RWPE2 (cell line): ENCODE results near the gene GLB1L.

ENCODE experiments used
- ATAC-seq: fragments of 200-7000 bp; cut with Tn5 transposase; 3 replicates; pipeline ENCODE4 v1.9.1; 2021; ENCODE audit warnings: low read depth
- DNase-seq: peaks from one replicate; pipeline ENCODE4 v3.0.0-alpha.2; 2020; ENCODE audit warnings: low spot score
- H3K27ac ChIP-seq: fragments of 450-650 bp; 2 replicates; pipeline ENCODE4 v1.5.1; 2017; ENCODE audit warnings: mild to moderate bottlenecking; ENCODE audit not compliant: poor library complexity, severe bottlenecking
- H3K27me3 ChIP-seq: fragments of 250-450 bp; sonication (Bioruptor Pico); 2 replicates; pipeline ENCODE4 v1.5.1; 2021; ENCODE audit warnings: mild to moderate bottlenecking, moderate library complexity; ENCODE audit not compliant: insufficient read depth, poor library complexity, severe bottlenecking
- H3K36me3 ChIP-seq: fragments of 250-450 bp; sonication (Bioruptor Pico); 2 replicates; pipeline ENCODE4 v1.5.1; 2020; ENCODE audit warnings: low read depth, mild to moderate bottlenecking, moderate library complexity
- H3K4me1 ChIP-seq: fragments of 250-450 bp; sonication (Bioruptor Pico); 2 replicates; pipeline ENCODE4 v1.5.1; 2021; ENCODE audit warnings: mild to moderate bottlenecking, moderate library complexity; ENCODE audit not compliant: insufficient read depth, poor library complexity, severe bottlenecking
- H3K4me3 ChIP-seq: fragments of 250-450 bp; sonication (Bioruptor Pico); 2 replicates; pipeline ENCODE4 v1.5.1; 2021; ENCODE audit warnings: mild to moderate bottlenecking, moderate library complexity; ENCODE audit not compliant: severe bottlenecking
- H3K9me3 ChIP-seq: fragments of 250-450 bp; sonication (Bioruptor Pico); 2 replicates; pipeline ENCODE4 v1.5.1; 2021; ENCODE audit warnings: mild to moderate bottlenecking, moderate library complexity; ENCODE audit not compliant: severe bottlenecking
- TF ChIP-seq, protein P1 (sequence below): fragments of 450-650 bp; IDR thresholded peaks from one replicate; pipeline ENCODE4 v1.5.1; 2017; ENCODE audit warnings: mild to moderate bottlenecking, moderate library complexity; ENCODE audit not compliant: poor library complexity, severe bottlenecking

Gene GLB1L

DNA sequence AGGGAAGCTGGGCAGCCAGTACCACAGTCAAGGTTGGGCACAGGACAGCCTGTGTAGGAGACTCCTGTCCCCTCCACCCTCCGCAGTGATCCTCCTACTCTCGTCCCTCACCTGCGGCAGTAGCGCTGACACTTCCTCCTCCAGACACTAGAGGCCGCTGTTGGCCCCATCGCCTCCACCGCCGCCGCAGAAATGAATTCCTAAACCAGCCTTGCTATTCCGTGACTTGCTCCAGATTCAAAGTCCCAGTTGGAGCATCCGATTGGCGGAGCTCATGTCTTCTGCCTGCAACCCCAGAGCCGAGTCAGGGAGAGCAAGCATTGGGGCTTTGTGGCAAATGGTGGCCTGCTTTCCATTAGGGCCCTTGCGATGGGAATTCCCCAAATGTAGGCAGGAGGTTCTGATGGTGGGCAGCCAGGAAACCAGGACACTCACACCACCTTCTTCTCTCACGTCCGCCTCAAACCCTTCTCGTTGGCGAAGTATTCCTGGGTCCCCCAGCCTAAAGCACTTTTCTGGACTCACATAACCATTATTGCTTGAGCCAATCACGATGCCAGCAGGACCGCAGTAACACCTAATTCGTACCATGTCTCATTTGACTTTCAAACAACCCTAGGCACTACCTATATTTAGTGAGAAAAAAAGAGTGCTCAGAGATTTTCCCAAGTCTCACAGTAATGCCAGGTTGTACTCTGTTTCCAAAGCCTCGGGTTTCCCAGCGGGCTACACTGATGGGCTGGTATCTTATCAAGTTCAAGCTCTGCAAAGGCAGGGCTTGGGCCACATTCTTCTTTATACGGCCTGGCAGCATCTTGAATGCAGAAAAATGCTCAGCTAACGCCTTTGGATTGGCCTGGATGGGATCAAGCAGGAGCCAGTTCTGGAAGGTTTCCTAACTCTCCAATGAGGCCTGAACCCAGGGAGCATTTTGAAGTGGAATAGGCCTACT lies 32.7 kb upstream of the GLB1L start:
- TF ChIP-seq, protein P1, sequence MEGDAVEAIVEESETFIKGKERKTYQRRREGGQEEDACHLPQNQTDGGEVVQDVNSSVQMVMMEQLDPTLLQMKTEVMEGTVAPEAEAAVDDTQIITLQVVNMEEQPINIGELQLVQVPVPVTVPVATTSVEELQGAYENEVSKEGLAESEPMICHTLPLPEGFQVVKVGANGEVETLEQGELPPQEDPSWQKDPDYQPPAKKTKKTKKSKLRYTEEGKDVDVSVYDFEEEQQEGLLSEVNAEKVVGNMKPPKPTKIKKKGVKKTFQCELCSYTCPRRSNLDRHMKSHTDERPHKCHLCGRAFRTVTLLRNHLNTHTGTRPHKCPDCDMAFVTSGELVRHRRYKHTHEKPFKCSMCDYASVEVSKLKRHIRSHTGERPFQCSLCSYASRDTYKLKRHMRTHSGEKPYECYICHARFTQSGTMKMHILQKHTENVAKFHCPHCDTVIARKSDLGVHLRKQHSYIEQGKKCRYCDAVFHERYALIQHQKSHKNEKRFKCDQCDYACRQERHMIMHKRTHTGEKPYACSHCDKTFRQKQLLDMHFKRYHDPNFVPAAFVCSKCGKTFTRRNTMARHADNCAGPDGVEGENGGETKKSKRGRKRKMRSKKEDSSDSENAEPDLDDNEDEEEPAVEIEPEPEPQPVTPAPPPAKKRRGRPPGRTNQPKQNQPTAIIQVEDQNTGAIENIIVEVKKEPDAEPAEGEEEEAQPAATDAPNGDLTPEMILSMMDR, result peak; percentile 97
- Histone ChIP-seq H3K4me1 (peaks cover 47% of the 10 kb centered on the region), H3K27me3 (no peaks in the 10 kb centered on the region), H3K27ac (peak overlapping the region; percentile 100), H3K4me3 (no peak overlapping the region), H3K36me3 (peaks cover 22% of the 10 kb centered on the region), H3K9me3 (no peaks in the 10 kb centered on the region)
- no peak for DNase-seq
- ATAC-seq, result peak; percentile 5; the same call in 1 of the 3 replicates

DNA sequence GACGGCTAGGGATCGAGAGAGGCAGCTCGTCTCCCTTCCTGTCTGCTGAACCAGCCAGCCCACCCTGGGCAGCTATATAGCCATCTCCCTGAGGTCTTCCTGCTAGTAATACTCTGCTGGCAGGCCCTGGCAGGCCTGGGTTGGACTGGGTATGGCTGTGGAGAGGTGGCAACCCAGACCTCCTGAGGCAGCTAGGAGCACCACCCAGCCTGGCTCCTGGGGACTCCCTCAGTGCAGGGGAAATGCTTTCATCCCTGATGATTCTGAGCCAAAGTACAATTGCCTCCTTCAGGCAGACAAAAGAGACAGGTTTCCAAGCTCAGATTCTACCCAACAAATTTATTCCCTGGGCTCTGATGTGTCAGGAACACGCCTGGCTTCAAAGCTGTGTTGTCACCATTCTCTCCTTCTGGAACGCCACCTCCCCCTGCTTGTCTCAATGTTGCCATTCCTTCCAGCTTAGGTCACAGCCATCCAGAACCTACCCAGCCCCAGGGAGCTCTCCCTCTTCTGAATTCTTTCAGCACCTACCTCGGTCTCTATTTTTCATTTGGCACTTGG lies 29.2 kb upstream of the GLB1L start:
- ATAC-seq (peak; percentile 48), DNase-seq (no peak)
- Histone ChIP-seq H3K4me1 (peaks cover 53% of the 10 kb centered on the region), H3K27me3 (no peaks in the 10 kb centered on the region), H3K4me3 (no peak overlapping the region), H3K27ac (peak overlapping the region; percentile 100), H3K36me3 (no peaks in the 10 kb centered on the region), H3K9me3 (no peaks in the 10 kb centered on the region)
- TF ChIP-seq, protein P1, result peak; percentile 8

DNA sequence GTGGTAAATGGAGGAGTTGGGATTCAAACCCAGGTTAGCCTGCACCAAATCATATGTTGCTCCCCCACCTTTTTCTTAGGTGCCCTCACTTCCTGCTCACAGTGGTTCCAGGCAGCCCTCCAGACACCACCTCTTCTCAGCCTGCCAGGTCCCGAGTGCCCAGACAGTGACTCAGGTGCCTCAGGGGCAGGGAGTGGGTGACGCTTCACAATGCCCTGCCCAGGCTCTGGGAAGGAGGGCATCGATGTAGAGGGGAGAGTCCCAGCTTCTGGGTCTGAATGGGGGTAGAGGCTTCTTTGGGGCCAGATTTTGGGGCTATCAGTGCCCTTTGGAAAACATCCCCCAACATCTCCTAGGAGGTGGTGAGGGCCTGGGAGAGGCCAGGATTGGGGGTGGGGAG lies 28.7 kb upstream of the GLB1L start:
- Histone ChIP-seq H3K4me1 (peaks cover 57% of the 10 kb centered on the region), H3K4me3 (no peak overlapping the region), H3K9me3 (no peaks in the 10 kb centered on the region), H3K27me3 (no peaks in the 10 kb centered on the region), H3K27ac (peak overlapping the region; percentile 100), H3K36me3 (no peaks in the 10 kb centered on the region)
- TF ChIP-seq, protein P1, result no peak
- peak; percentile 95 for DNase-seq
- ATAC-seq, result peak; percentile 81

DNA sequence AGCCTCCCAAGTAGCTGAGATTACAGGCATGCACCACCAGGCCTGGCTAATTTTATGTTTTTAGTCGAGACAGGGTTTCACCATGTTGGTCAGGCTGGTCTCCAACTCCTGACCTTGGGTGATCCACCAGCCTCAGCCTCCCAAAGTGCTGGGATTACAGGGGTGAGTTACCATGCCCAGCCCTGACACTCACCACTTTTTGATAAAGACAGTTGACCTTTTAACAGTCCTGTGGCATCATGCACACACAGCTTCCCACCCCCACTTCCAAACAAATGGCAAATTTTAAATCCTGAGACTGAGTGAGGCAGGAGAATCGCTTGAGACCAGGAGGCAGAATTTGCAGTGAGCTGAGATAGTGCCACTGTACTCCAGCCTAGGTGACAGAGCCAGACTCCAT lies 27.8 kb upstream of the GLB1L start:
- Histone ChIP-seq H3K9me3 (no peaks in the 10 kb centered on the region), H3K4me1 (peaks cover 48% of the 10 kb centered on the region), H3K36me3 (no peaks in the 10 kb centered on the region), H3K4me3 (no peak overlapping the region), H3K27me3 (no peaks in the 10 kb centered on the region), H3K27ac (peak overlapping the region; percentile 100)
- TF ChIP-seq, protein P1, result no peak
- DNase-seq (no peak), ATAC-seq (no peak)
